NCI-H2107 treated with DMSO at 0.1 percent for 48 hours (cell line): ENCODE measurements around the gene ACKR3.

Experiments
- DNase-seq: peaks from one replicate; lab custom pipeline; 2025; ENCODE audit not compliant: unreplicated experiment; lab: John Stamatoyannopoulos, UW

ACKR3 gene

DNA sequence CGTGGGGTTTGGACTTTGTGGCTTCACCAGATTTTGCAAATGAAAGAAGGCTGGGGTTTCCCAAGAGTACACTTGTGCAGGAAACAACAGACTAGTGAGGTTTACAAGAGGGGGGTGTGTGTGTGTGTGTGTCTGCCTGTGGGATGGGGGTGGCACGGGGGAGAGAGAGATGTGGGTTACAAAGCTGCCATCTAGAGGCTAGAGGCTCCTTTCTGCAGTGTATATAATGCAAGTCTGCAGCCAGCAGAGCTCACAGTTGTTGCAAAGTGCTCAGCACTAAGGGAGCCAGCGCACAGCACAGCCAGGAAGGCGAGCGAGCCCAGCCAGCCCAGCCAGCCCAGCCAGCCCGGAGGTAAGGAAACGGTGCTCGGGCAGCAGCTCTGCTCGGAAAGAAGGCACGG is at the start of gene ACKR3:
Gene ACKR3 (plus strand): TSS at position 253 of the 401 bp plus-strand sequence. CDS start 10,641 bp downstream, outside the sequence.
- peak; percentile 54 for DNase-seq

DNA sequence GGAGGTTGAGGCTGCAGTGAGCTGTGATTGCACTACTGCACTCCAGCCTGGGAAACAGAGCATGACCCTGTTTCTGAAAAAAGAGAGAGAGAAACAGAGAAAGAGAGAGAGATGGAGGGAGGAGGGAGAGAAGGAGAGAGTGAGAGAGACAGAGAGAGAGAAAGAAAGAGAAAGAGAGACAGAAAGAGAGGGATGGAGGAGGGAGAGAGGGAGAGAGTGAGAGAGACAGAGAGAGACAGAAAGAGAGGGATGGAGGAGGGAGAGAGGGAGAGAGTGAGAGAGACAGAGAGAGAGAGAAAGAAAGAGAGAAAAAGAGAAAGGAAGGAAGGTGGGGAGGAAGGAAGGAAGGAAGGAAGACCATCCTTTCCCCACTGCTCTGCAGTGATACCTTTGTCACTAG is 48.1 kb upstream of the ACKR3 start:
- no peak for DNase-seq

DNA sequence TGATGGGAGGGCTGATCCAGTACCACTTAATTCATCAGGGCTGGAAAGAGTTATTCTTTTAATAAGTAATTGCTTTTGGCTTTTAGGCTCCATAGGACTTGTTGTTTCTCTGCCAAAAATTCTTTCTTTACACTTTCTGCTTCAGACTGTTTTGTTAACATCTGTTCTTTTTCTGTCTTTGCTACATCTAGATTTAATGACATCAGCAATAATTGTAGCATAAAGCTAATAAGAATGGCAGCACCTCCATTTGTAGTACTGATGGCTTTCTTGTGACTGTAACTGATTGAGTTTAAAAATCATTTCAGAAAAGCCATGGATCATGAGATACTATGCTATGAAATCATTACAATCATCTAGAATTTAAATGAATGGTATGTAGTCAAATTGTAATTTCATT is 46.4 kb upstream of the ACKR3 start:
- no peak for DNase-seq

DNA sequence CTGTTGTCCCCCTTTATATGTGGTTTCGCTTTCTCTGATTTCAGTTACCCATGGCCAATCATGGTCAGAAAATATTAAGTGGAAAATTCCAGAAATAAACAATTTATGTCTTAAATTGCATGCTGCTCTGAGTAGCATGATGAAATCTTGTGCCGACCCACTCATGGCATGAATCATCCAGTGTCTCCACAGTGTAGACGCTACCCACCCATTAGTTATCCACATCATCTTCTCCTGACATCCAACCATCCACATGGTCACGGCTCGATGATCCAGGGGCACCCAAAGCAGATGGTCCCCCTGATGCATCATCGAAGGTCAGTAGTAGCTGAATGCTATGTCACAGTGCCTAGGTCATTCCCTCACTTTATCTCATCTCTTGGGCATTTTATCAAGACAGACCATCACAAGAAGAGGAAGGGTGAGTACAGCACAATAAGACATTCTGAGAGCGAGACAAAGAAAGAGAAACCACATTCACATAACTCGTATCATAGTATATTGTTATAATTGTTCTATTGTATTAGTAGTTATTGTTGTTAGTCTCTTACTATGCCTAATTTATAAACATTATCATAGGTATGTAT is 44.1 kb upstream of the ACKR3 start:
- no peak for DNase-seq

DNA sequence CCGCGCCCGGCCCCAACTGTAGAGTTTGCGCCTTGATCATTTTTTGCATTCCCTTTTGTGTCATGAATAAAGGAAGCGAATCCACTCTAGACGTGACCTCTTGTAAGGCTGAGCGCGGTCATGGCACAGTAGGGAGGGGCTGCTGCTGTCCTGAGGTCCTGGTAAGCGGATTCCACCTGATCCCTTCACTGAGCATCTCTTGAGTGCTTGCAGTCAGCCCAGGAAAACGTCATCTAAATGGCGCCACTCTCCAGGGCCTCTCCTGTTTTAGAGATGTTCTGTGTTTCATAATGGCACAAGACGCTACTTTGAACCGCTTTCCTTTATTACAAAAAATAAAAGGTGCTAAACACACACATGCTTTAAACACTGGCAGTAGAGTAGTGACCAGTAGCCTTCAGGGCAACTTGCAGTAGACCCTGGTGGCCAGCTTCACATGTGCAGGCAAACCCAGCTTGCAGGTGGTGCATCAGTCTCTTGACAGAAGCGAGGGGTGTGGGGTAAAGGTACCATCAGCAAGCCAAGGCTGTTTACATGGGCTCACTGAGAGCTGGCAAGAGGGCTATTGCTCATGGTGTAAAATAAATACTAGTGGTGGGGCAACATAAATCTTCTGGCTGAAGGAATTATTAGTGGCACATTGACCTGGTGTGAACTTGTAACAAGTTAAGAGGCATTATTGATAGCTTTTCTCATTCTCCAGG is 43.0 kb upstream of the ACKR3 start:
- no peak for DNase-seq

DNA sequence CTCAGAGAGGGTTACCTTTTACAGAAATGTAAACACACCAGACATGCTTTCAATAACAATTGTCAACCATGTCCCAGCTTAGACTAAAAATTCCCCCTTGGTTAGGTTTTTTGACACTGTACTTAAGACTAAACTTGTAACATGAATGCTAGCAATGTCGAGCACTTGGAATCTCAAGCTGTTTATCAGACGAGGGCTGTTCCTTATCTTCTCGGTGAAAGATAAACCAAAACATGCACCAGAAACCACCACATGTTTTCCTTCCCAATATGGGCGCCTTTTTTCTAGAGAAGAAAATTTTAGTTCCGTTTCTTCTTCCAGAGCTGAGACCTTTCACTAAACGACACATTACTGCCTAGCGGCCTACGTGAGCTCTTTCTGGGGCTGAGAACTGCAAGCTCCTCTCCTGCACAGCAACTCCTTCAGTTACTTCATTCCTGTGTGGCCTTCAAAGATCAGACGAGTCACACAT is 42.4 kb upstream of the ACKR3 start:
- no peak for DNase-seq

DNA sequence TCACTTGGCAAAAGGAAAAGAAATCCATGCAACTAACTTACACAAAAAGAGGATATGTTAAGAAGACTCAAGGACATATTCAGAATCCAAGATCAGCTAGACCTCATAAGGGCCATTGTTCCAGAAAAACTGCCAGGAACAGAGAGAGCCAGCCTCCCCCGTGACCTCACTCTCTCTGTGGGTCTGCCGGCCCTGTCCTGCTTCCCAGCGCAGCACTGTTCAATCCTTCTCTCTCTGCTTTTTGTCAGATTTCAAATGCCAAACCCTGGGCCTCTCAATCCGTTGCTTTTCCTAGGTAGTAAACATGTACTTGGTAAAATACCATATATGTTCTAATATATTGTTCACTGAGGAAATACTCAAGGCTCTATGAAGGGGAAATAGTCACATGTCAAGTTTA is 40.0 kb upstream of the ACKR3 start:
- DNase-seq: no peak

DNA sequence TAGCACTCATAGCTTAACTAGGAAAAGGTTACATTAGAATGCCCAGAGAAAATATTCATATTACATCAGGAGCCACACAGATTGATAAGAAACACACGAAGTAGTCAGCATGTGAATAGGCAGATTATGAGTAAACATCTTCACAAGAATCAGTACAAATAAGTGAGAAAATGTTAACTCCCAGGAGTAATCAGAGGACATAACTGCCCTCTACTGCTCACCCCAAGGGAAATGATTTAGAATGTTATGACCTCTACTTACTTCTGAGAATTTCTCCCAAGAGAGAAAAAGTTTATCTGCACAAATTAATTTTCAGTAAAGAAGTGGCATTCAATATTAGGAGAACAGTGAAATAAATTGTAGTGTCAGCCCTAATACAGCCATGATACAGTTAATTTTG is 39.1 kb upstream of the ACKR3 start:
- DNase-seq: no peak

DNA sequence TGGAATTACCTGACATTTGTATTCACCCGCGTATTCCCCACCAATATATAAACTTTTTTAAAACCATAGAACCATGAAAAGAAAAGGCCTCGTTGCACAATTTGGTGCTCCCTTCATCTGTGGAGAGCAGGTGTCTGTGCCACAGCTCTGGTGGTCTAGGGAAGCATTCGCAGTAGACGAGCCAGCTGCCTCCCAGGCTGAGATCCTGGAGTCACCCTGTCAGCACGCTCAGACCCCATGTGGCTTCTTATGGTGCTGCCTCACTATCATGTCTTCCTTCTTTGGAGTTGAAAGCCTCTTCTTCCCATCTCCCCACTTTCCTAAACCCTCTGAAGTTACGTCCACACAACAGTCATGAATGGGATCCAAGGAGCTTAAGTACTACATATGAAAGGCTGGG is 38.4 kb upstream of the ACKR3 start:
- no peak for DNase-seq

DNA sequence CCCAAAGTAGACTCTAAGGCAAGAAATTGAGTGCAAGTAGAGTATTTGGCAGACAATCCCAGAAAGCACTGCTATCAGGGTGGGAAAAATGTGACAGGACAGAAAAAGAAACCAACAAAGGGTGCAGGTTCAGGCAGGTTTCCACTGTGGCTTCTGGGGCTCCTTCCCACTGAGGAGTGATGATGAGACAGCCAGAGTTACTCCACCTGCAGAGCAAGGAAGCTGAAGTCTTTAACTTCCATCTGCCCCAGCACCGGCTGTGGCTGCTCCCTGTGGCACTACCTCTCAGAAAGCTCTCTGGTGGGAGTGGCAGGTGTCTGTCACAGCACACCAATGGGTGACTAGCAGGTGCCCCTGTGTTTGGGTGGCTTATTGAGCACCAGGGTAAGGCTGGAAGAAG is 37.6 kb upstream of the ACKR3 start:
- no peak for DNase-seq

DNA sequence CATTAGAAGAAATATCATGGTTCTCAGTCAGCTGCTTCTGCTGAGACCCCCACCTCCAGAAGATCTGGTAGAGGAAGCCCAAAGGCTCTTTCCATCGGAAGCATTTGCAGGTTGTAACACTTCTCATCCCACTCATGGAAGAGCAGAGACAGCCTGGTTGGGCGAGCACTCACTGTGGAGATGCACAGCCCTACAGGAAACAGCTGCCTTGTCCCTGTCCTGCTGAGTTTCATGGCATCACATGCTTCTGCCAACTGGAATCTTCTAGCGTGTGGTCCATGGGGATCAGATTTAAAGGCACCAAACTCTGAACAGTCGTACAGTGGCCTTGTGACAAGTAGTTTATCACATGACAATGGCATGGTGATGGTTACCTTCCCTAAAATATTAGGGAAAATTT is 36.3 kb upstream of the ACKR3 start:
- no peak for DNase-seq

DNA sequence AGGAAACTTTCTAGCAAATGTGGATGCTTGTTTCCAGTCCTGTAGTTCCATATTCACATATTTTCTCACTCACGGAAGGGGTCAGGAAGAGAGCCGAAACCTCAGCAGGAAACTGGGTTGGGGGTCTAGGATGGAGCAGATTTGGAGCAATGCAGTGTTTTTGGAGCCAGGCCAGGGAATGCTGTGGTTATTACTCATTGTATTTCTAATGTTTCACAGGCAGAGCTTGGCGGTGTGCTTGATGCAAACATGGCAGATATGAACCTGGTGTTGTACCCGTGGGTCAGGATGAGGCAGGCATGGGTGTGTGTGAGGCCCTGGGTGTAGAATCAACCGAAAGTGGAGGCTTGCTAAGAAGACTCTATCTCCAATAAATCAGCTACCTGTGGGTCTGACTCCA is 34.6 kb upstream of the ACKR3 start:
- DNase-seq: no peak

DNA sequence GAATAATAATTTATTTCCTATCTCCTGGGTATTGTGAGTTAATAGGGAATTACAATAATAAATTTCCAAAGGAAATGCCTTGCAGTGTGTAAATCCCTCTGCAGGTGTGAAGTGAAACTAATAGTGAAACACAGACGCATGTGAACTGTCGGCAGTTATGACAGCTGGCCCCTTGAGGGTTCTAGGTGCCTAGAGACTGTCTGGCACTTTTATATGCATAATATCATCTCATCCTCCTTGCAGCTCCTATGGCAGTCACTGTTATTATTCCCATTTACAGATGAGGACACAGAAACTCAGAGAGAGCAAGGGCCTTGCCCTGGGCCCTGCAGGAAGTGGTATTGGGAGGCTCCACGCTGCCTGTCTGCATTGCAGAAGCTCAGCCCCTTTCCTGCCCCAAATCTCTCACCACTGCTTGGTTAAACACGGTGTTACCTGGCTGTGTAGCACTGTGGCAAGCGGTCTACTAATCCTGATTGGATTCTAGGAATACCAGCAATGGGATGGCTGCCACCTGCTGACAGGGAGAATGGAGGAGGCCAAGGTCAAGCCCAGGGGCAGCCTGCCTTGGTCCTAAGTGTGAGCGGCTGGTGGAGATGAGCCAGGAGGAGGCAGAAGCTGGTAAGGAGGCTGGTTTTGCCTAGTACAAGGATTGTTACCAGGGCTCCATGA is 32.8 kb upstream of the ACKR3 start:
- DNase-seq: no peak

DNA sequence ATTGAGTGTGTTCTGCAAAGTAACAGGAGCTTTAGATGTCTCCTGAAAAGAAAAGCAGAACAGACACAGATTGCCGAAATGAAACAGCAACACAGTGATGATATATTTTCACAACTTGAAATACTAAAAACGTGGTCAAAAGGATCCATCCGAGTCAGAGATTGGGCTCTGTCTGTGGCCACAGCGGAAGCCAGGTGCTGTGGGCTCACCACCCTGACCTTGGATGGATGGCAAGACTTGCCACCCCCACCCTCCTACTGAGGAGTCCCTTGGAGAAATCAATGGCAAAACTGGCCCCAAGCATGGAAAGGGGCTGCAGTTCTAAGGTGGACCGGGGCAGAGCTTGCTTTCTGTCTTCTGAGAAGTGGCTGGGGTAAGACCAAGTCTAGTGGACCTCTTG is 31.4 kb upstream of the ACKR3 start:
- no peak for DNase-seq

DNA sequence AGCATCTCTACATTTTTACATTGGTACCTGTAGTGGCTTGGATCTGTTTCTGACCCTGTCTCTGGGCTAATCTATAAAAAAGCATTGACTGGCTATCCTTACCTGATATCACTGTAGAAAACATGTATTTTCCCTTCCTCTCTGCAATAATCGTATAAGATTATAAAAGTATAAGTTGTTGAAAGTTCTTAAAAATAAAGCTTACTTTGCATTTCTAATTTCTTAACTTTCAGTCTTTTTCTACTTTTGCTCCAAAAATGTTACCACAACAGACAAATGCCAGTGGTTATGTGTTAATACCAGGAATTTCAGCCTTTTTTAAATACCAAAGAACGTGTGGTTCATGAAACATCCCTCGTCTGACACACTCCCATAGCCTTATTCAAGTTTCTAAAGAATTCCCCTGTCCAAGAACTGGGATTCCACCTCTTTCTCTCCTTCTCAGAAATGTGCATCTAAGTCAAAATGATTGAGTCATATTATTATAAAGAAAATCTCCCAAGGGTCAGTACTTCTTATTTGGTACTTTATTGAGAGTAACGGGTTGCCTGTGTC is 28.5 kb upstream of the ACKR3 start:
- no peak for DNase-seq

DNA sequence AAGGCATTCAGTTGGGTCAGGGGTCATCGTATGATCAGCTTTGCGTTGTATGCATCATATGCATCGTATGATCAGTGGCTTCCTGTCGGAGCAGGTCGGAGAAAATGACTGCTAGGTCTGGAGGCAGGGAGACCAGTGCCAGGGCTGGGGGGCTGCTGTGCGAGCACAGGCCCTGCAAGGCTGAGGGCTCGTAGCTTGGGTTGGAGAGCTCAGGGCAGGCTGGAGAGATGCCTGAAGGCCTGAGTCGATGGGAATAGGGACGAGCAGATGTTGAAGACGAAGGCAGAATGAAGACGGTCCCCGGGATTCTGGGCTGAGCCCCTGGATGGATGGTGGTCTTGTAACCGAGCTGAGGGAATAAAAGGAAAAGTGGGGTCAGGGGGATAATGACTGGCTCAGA is 25.3 kb upstream of the ACKR3 start:
- DNase-seq: no peak

DNA sequence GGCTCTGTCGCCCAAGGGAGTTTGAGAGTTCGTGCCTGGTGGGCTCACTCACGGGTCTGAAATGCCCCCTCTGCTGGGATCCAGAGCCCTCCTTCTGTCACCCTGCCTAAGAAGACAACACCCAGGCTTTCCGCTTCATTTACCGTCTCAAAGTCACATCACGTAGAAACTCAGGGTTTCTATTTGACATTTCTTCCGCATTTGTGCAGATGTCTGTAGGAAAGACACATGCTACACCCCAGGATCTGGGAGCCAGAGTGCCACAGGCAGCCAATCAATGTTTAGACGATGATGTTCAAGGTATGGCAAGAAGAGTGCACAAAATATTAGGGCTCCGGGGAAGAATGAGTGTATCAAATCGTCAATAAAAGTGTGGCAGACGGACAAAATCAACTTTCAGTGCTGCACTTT is 24.4 kb upstream of the ACKR3 start:
- no peak for DNase-seq

DNA sequence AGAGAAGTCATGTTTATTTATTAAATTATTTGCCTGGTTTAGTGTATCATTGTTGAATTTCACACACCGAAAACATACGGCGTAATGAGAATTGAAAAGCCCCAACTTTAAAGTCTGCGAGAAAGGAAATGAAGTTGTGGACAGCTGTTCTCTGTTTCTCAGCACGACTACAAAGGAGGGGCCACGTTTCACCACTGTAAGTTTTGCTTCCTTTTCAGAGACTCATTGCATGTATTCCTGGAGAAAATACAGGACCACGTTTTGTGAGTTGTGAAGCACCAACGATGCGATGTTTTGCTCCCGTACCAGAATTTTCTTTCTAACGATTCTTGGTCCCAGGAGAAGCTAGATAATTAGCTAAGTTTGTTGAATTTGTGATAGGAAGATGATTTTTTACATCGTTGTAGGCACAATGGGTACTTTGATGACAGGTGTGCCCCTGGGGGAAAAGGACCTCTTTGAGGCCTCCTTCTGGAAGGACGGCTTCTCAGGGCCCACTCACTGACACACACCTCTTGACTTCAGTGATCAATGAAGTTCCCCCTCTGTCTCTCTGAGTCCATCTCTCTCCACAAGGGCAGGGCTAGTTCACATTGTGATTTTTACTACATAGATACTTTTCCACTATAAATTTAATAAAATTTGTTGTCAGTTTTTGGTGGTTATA is 23.7 kb upstream of the ACKR3 start:
- no peak for DNase-seq

DNA sequence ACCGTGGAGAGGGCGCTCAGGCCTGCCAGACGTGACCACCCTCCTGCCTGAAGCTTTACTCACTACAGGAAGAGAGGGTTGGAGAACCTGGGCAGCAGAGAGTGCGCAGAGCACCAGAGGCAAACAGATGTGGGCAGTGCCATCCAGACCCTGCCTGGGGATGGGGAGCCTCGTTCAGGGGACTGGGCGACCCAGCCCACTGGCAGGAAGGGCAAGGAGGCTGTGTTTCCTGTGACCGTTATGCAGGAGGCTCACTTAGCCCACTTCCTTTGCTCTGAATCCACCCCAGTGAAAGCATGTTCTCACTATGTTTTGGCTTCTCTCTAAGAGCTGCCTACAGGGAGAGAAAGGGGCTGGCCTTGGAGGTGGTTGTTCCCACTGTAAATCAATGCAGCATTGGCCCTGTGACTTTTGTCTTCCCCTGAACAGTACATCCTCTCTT is 23.0 kb upstream of the ACKR3 start:
- DNase-seq: no peak

DNA sequence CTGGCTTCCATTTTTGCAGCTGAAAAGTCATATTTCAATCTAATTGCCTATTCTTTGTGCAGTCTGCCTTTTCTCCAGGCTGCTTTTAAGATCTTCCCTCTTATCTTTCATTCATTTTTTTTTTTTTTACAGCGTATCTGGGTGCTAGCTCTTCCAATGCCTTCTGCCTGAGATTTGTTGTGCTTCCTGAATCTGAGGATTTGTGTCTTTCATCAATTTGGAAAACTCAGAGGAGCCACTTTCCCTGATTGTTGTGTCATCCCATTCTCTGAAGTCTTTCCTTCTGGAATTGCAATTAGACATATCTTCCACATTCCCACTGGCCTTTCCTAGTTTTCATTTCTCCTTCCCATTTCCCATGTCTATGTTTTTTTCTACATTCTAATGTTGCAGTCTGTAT is 21.9 kb upstream of the ACKR3 start:
- DNase-seq: no peak

DNA sequence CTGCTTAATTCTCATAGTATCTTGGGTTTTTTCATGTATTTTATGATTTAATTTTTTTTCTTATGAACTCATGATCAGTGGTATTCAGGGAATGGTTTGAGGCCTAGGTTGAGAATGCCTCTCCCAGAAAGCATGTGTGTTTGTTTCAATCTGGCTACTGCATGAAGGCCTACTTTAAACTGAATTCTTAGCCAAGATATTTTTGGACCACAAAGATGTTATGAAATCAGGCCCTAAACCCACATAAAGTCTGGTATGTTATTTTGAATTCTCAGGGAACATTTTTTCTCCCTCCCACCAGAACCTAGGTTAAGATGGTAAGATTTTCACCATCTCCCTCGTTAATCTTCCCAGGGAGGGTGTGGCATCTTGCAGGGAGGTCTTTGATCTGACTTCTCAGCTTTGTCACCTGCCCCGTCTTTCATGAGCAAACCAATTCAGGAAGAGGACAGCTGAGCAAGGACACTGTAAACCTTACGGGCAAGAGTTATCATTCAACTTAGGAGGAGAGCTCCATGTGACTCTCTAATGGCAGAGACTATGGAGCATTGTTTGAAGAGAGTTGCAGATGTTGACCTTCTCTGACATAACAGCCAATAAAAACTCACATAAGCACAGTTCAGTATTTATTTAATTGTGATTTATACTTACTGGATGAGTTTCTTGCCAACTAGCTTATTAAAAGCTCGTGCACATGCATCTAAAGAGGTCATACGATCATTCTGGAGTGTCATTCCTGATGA is 21.3 kb upstream of the ACKR3 start:
- no peak for DNase-seq
